Sigmoid colon (tissue), 7 donors: ENCODE measurements around the gene CFAP99. TPM values are rescaled to one million over a fixed set of nuclear protein-coding genes. Genes with fewer than 3 reads are reported as not detected.

Experiments
- DNase-seq: peaks from one replicate; pipeline ENCODE4 v3.0.0-alpha.2; 2019
- H3K27ac ChIP-seq, 4 donors: fragments of 200-600 bp; sonication (generic); one replicate each; pipeline ENCODE4 v1.5.1; 2016 to 2019; ENCODE audit warnings: mild to moderate bottlenecking in 1 of 4
- H3K27me3 ChIP-seq, 3 donors: fragments of 200-600 bp; sonication (generic); one replicate each; pipeline ENCODE4 v1.5.1; 2019; ENCODE audit warnings: mild to moderate bottlenecking in 1 of 3
- H3K36me3 ChIP-seq, 4 donors: fragments of 200-600 bp; sonication (generic); one replicate each; pipeline ENCODE4 v1.5.1; 2016 to 2019
- H3K4me1 ChIP-seq, 4 donors: fragments of 200-600 bp; sonication (generic); one replicate each; pipeline ENCODE4 v1.5.1; 2017 to 2019
- H3K4me3 ChIP-seq, 4 donors: fragments of 200-600 bp; sonication (generic); one replicate each; pipeline ENCODE4 v1.5.1; 2017 to 2019; ENCODE audit warnings: mild to moderate bottlenecking in 2 of 4, moderate library complexity in 1 of 4
- H3K9me3 ChIP-seq, 4 donors: fragments of 200-600 bp in 3 of 4; sonication (generic) in 3 of 4; one replicate each; pipeline versions ENCODE4 v1.5.1 to v1.6.1; 2013 to 2019
- CTCF ChIP-seq, 4 experiments: fragments of 450-650 bp in 3 of 4; fragments of 200-600 bp in 1 of 4; IDR thresholded peaks; one replicate each; pipeline ENCODE4 v1.5.1; 2016 to 2019; ENCODE audit warnings: antibody characterized with exemption in 4 of 4, mild to moderate bottlenecking in 3 of 4, moderate library complexity in 2 of 4
- EP300 ChIP-seq, 4 donors: sonication (generic); formaldehyde crosslinking; IDR thresholded peaks; one replicate each; pipeline ENCODE4 v1.6.1; 2017; ENCODE audit warnings: antibody characterized with exemption in 4 of 4
- POLR2A ChIP-seq, 2 donors: fragments of 450-650 bp; IDR thresholded peaks; one replicate each; pipeline ENCODE4 v1.6.1; 2016; ENCODE audit warnings: antibody characterized with exemption in 2 of 2, mild to moderate bottlenecking in 2 of 2, moderate library complexity in 2 of 2
- POLR2AphosphoS5 ChIP-seq, 4 donors: sonication (generic); formaldehyde crosslinking; IDR thresholded peaks; one replicate each; pipeline ENCODE4 v1.6.1; 2017; ENCODE audit warnings: antibody characterized with exemption in 4 of 4
- WGBS, 2 donors: extraction: QIAGEN DNeasy Blood & Tissue Kit; methylation state at CpG; one replicate each; pipeline ENCODE4 v1.1.7; 2013; 5-methylcytosine and 5-hydroxymethylcytosine counted together
- intact Hi-C: fragments of 100-400 bp; cut with DNase I; formaldehyde crosslinking; loops from one replicate; pipeline ENCODE4 v1.15.1; 2023
- polyA plus RNA-seq, 3 donors: library from polyadenylated mRNA; stranded (reverse); fragments of 200-250 nt; gene quantifications; one replicate each; pipeline ENCODE4 v1.2.3, GENCODE V29; 2013
- total RNA-seq, 4 donors: library from RNA; depleted of rRNA; stranded (reverse); fragments of >200 nt; gene quantifications; one replicate each; pipeline ENCODE4 v1.1.0, GENCODE V29; 2016
- donor health status: healthy with polysubstance abuse.
- donor health status: Bipolar disorder and iron deficiency.
- donor health status: healthy.

Gene CFAP99
- total and polyA plus RNA-seq, 7 donors: 0.58 TPM; not detected in 6

GRCh38 chr4:2383760-2384159 is 35.0 kb upstream of the CFAP99 start:
- no peak for DNase-seq
- no peaks in the 10 kb centered on the region for H3K9me3 ChIP-seq
- no peaks in the 10 kb centered on the region for H3K4me1 ChIP-seq
- H3K27me3 ChIP-seq: no peaks in the 10 kb centered on the region
- intact Hi-C loops: no loop called here
- H3K36me3 ChIP-seq: no peaks in the 10 kb centered on the region
- no peak for TF ChIP-seq EP300 (IDR thresholded peaks at IDR 0.05)
- TF ChIP-seq POLR2A (IDR thresholded peaks at IDR 0.05): no peak
- TF ChIP-seq POLR2AphosphoS5 (IDR thresholded peaks at IDR 0.05): no peak
- no peak for TF ChIP-seq CTCF (IDR thresholded peaks at IDR 0.05)
- WGBS, 2 donors: 92 to 96% methylated on average over 5 of the region's 5 CpGs
- no peak overlapping the region for H3K27ac ChIP-seq
- H3K4me3 ChIP-seq: no peak overlapping the region

GRCh38 chr4:2384245-2384644 is 34.5 kb upstream of the CFAP99 start:
- 78 to 89% methylated on average over 6 of the region's 6 CpGs for WGBS, 2 donors
- Histone ChIP-seq H3K27me3 (no peaks in the 10 kb centered on the region), H3K27ac (no peak overlapping the region), H3K4me3 (no peak overlapping the region), H3K36me3 (no peaks in the 10 kb centered on the region), H3K4me1 (no peaks in the 10 kb centered on the region), H3K9me3 (no peaks in the 10 kb centered on the region)
- intact Hi-C loops: no loop called here
- DNase-seq: no peak
- TF ChIP-seq EP300 (IDR thresholded peaks at IDR 0.05) (no peak), CTCF (IDR thresholded peaks at IDR 0.05) (no peak), POLR2AphosphoS5 (IDR thresholded peaks at IDR 0.05) (no peak), POLR2A (IDR thresholded peaks at IDR 0.05) (no peak)

- H3K27ac ChIP-seq: no peak overlapping the region
- TF ChIP-seq EP300 (IDR thresholded peaks at IDR 0.05) (no peak), POLR2A (IDR thresholded peaks at IDR 0.05) (no peak), POLR2AphosphoS5 (IDR thresholded peaks at IDR 0.05) (no peak), CTCF (IDR thresholded peaks at IDR 0.05) (no peak)
- intact Hi-C loops: no loop called here
- DNase-seq: no peak
- H3K36me3 ChIP-seq: no peaks in the 10 kb centered on the region
- H3K4me1 ChIP-seq: no peaks in the 10 kb centered on the region
- no peaks in the 10 kb centered on the region for H3K27me3 ChIP-seq
- H3K9me3 ChIP-seq: no peaks in the 10 kb centered on the region
- 92% methylated on average over 8 of the region's 8 CpGs for WGBS, 2 donors
- no peak overlapping the region for H3K4me3 ChIP-seq
Measured at GRCh38 chr4:2385516-2385915, 33.2 kb upstream of the CFAP99 start.

- intact Hi-C loops: no loop called here
- DNase-seq: no peak
- no peak overlapping the region for H3K4me3 ChIP-seq
- no peaks in the 10 kb centered on the region for H3K36me3 ChIP-seq
- no peak for TF ChIP-seq EP300 (IDR thresholded peaks at IDR 0.05)
- no peak for TF ChIP-seq POLR2AphosphoS5 (IDR thresholded peaks at IDR 0.05)
- no peak for TF ChIP-seq CTCF (IDR thresholded peaks at IDR 0.05)
- TF ChIP-seq POLR2A (IDR thresholded peaks at IDR 0.05): no peak
- no peak overlapping the region for H3K27ac ChIP-seq
- H3K27me3 ChIP-seq: peaks cover 0 to 5% (median 0%) of the 10 kb centered on the region in 3 donors
- no peaks in the 10 kb centered on the region for H3K4me1 ChIP-seq
- 90 to 93% methylated on average over 19 of the region's 19 CpGs for WGBS, 2 donors
- no peaks in the 10 kb centered on the region for H3K9me3 ChIP-seq
Measured at GRCh38 chr4:2386717-2387116, 32.0 kb upstream of the CFAP99 start.

GRCh38 chr4:2387218-2387617 is 31.5 kb upstream of the CFAP99 start:
- intact Hi-C loops: no loop called here
- Histone ChIP-seq H3K27me3 (peaks cover 0 to 7% (median 0%) of the 10 kb centered on the region in 3 donors), H3K4me1 (no peaks in the 10 kb centered on the region), H3K27ac (no peak overlapping the region), H3K36me3 (no peaks in the 10 kb centered on the region), H3K9me3 (no peaks in the 10 kb centered on the region), H3K4me3 (no peak overlapping the region)
- DNase-seq: no peak
- no peak for TF ChIP-seq POLR2AphosphoS5 (IDR thresholded peaks at IDR 0.05)
- TF ChIP-seq CTCF (IDR thresholded peaks at IDR 0.05): no peak
- no peak for TF ChIP-seq EP300 (IDR thresholded peaks at IDR 0.05)
- no peak for TF ChIP-seq POLR2A (IDR thresholded peaks at IDR 0.05)
- 92 to 96% methylated on average over 17 of the region's 17 CpGs for WGBS, 2 donors
